ENCODE results near the gene SALL3.

SALL3 gene

GRCh38 chr18:79006106-79006795 lies 26.6 kb downstream of the SALL3 start:
- DNase-seq (ENCODE audit: low read depth), result no peak

DNA sequence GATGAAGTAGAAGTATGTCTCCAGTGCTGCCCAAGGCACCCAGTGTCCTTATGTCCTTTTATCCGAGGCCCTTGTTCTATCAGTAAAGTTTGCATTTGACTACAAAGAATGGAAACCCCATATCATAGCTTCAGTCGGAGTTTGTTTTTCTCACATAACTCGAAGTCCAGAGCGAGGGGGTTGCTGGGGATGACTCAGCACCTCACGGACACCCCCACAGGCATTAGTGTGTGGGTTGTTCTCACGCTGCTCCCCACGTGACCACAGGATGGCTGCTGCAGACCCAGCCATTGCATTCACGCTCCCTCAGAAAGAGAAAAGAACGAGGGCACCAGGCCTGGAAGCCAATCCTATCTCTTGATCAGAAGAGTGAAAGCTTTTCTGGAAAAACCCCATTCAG lies 27.8 kb downstream of the SALL3 start:
- DNase-seq (ENCODE audit: low read depth), result no peak

- DNase-seq (ENCODE audit: low read depth), result no peak
These were observed 28.8 kb downstream of the SALL3 start for GRCh38 chr18:79008356-79008940.

DNA sequence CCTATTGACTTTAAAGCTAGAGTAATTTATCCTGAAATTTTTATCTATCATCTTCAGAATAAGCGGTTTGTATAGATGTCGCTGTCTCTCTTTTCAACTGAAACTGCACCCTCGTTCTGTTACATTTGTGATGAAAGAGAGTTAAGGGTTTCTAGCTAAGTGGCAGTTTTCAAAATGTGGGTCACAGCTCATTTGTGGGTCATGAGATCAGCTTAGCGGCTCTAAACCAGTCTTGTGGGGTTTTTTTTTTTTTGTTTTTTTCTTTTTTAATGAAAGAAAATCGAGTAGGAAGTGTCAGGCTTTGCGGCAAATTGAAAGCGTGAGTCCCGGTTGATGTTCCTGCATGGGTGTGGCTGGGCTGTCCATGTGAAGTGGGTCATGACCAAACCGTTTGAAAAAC lies 31.2 kb downstream of the SALL3 start:
- DNase-seq (ENCODE audit: low read depth), result no peak

DNA sequence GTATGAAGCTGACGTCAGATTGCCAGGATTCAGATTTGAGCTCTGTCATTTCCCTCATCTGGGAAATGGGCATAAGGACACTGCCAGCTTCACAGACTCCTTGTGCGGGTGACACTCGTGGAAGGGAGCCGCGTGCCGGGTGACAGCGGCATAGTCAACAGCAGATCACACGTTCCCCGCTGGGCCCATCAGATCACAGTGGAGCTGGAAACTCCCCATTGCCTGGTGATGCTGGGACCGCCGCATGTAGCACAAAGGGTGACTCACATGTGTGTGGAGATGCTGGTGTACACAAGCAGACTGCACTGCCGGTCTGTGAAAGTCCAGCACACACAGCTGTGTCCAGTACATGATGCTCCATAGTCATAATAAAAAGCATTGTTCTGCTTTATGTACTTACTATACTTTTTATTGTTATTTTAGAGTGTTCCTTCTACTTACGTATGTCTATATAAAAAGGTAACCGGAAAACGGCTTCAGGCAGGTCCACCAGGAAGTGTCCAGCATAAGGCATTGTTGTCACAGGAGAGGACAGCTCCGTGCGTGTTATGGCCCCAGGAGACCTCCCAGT lies 31.8 kb downstream of the SALL3 start:
- no peak for DNase-seq (ENCODE audit: low read depth)

- no peak for DNase-seq (ENCODE audit: low read depth)
These were observed 34.3 kb downstream of the SALL3 start for GRCh38 chr18:79013869-79014268.

GRCh38 chr18:79018911-79019310 lies 39.3 kb downstream of the SALL3 start:
- no peak for DNase-seq (ENCODE audit: low read depth)

DNA sequence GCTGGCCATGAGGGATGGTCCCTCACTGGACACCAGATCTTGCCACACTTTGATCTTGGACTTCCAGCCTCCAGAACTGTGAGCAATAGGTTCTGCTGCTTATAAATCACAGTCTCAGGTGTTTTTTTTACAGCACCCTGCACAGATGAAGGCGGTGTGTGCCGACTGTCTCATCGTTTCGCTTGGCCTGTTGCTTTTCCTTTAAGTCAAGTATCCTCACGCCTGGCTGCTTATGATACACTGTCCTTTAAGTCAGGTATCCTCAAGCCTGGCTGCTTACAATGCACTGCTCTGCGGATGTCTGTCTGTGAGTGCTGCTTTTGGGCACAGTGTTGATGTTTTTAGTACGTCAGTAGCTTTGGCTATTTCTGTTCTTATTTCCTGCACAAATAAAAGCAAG lies 40.3 kb downstream of the SALL3 start:
- no peak for DNase-seq (ENCODE audit: low read depth)

DNA sequence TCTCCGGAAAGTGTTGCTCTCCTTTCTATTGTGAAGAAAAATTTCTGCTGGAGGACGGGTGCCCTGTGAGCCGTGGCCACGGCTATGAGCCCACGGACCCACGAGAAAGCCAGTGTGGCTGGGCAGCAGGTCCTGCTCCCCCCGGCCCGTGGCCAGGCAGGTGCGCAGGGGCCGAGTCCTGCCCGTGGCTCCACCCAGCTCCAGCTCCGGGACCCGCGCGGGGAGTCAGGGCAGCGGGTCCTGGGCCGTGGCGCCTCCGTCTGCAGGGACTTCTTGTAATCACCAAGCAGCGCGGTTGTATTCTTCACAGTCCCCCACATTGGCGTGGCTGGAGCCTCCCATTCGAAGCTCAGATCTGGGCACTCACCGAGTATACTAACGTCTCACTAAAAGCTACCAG lies 43.0 kb downstream of the SALL3 start:
- DNase-seq (ENCODE audit: low read depth), result no peak

DNA sequence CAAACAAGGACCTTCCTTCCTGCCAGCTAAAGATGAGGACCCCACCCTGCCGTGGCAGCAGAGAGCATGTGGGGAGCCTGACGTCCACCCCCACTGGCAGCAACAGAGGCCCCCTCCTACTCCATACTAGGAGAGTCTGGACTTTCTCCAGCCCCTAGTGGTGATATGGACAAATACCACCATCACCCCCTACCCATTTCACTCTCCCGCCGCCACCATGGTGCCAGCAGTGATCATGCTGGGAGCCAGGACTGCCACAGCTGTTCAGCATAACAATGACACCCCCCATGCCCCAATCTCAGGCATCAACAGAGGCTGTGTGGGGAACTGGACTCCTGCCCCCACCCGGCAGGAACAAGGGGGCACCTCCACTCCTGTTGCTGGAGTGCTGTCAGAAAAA lies 46.9 kb downstream of the SALL3 start:
- no peak for DNase-seq (ENCODE audit: low read depth)

- DNase-seq (ENCODE audit: low read depth), result no peak
These were observed 51.1 kb downstream of the SALL3 start for GRCh38 chr18:79030680-79031079.

DNA sequence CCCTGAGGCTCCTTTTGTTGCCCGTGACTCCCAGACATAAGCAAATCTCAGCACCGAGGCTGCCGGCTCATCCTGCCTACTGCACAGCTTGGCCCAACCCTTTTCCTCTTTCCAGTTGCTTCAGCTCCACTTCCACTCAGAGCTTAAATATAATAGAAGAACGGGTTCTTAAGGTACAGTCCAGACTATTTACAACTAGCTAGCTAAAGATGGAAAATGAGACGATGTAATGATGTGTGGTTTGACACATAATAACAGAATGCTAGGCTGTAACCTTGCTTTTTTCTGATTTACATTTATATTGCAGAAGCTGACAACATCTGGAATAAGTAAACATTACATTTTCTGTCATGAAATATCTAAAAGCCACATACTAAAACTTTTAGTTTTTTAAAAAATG lies 62.7 kb downstream of the SALL3 start:
- DNase-seq (ENCODE audit: low read depth), result no peak

GRCh38 chr18:79043288-79043687 lies 63.7 kb downstream of the SALL3 start:
- no peak for DNase-seq (ENCODE audit: low read depth)

- no peak for DNase-seq (ENCODE audit: low read depth)
These were observed 66.9 kb downstream of the SALL3 start for GRCh38 chr18:79046522-79046921.

- peak; percentile 3 for DNase-seq (ENCODE audit: low read depth)
These were observed 68.1 kb downstream of the SALL3 start for GRCh38 chr18:79047556-79048244.

GRCh38 chr18:79048245-79048632 lies 68.6 kb downstream of the SALL3 start:
- DNase-seq (ENCODE audit: low read depth), result no peak

DNA sequence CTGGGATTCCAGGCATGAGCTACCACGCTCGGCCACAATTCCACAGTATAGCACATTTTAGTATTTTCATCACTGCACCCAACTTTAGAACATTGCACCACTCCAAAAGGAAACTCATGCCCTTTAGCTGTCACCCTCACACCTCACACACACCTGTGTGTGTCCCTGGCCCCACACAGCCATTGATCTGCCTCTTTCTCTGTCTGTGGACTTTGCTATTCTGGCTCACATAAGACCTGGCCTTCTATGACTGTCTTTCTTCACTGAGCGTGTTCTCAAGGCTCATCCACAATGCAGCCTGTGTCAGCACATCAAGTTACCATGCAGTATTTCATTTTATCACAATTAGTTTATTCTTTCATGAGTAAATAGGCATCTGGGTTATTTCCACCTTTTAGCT lies 69.9 kb downstream of the SALL3 start:
- DNase-seq (ENCODE audit: low read depth), result no peak
